GM21717 (cell line): ENCODE data around the gene ECHS1.
"Not testable (repeated sequence)": the region's sequence is repeated elsewhere in the genome, so short reads cannot be mapped to it uniquely, and the experiment has no call there.

Experiments used
- ATAC-seq: cut with Tn5 transposase; IDR thresholded peaks from one replicate; pipeline ENCODE4 v1.9.1; 2021; ENCODE audit warnings: mild to moderate bottlenecking, moderate library complexity; ENCODE audit not compliant: unreplicated experiment

The ECHS1 gene

GRCh38 chr10:133326745-133327650 is 46.2 kb downstream of the ECHS1 start:
- no peak for ATAC-seq

GRCh38 chr10:133326223-133326551 is 47.0 kb downstream of the ECHS1 start:
- ATAC-seq: no peak

- ATAC-seq: no peak
Observed at GRCh38 chr10:133325440-133326222, 47.5 kb downstream of the ECHS1 start.

GRCh38 chr10:133324857-133325260 is 48.3 kb downstream of the ECHS1 start:
- ATAC-seq: no peak

- no peak for ATAC-seq
Observed at GRCh38 chr10:133324198-133324792, 48.9 kb downstream of the ECHS1 start.

GRCh38 chr10:133322064-133322709 is 51.0 kb downstream of the ECHS1 start:
- ATAC-seq: not testable (repeated sequence)

- not testable (repeated sequence) for ATAC-seq
Observed at GRCh38 chr10:133320852-133321422, 52.2 kb downstream of the ECHS1 start.

GRCh38 chr10:133318494-133319127 is 54.5 kb downstream of the ECHS1 start:
- ATAC-seq: peak; percentile 72

- ATAC-seq: no peak
Observed at GRCh38 chr10:133316732-133317131, 56.4 kb downstream of the ECHS1 start.

- no peak for ATAC-seq
Observed at GRCh38 chr10:133316266-133316665, 56.9 kb downstream of the ECHS1 start.

- no peak for ATAC-seq
Observed at GRCh38 chr10:133315847-133316246, 57.3 kb downstream of the ECHS1 start.

- ATAC-seq: no peak
Observed at GRCh38 chr10:133314911-133315310, 58.2 kb downstream of the ECHS1 start.

GRCh38 chr10:133313192-133313591 is 60.0 kb downstream of the ECHS1 start:
- no peak for ATAC-seq

- ATAC-seq: no peak
Observed at GRCh38 chr10:133312769-133313145, 60.4 kb downstream of the ECHS1 start.
